ENCODE data around the gene KCTD18.

The KCTD18 gene

DNA sequence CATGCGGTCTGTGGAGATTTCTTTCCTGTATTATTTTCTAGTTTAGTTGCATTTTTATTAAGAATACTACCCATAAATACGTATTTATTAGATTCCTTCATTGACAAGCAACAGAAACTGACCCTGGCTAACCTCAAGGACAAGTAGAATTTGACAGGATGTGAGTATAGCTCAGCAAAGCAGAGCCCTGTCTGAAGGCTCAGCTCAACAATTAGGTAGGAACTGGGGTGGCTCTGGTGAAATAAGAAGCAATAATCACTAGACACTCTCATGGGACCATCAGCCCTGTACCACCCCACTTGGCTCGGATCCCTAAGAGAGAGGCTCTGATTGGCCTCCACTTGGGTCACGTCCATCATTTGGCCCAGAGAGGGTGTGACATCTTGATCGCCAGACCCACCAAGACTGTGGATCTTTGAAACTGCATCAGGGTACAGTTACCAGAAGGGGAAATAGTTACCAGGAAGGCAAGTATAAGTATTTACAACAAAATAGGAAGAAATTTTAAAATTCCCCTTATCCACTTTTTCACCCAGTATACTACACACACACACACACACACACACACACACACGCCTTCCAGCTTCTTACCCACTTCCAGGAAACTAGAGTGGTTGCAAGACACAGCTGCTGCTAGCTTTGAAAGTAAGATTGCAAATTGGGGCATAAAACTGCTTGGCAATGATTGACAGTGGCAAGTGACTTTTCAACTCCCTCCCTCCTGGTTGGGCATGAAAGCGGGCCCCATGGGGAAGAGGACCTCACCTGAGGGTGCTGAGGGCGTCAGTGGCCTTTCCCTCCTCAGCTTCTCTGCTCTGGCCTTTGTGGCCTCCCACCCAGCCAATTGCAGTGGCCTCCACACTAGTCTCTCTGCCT is 41.8 kb downstream of the KCTD18 start:
- Histone ChIP-seq H3K9me3 (ENCODE audit: insufficient read depth, low read depth, low read length) (no peaks in the 10 kb centered on the region), H3K9ac (ENCODE audit: low read depth, low read length) (no peak overlapping the region), H3K4me1 (ENCODE audit: insufficient read depth, low read length) (no peaks in the 10 kb centered on the region; the same call in 1 of the 2 replicates), H3K4me3 (ENCODE audit: low read length) (no peak overlapping the region), H3K36me3 (ENCODE audit: insufficient read depth, low read depth, low read length) (peaks cover 93% of the 10 kb centered on the region), H3K27me3 (ENCODE audit: insufficient read depth, low read length) (no peaks in the 10 kb centered on the region), H3K27ac (ENCODE audit: low read length) (no peak overlapping the region)

DNA sequence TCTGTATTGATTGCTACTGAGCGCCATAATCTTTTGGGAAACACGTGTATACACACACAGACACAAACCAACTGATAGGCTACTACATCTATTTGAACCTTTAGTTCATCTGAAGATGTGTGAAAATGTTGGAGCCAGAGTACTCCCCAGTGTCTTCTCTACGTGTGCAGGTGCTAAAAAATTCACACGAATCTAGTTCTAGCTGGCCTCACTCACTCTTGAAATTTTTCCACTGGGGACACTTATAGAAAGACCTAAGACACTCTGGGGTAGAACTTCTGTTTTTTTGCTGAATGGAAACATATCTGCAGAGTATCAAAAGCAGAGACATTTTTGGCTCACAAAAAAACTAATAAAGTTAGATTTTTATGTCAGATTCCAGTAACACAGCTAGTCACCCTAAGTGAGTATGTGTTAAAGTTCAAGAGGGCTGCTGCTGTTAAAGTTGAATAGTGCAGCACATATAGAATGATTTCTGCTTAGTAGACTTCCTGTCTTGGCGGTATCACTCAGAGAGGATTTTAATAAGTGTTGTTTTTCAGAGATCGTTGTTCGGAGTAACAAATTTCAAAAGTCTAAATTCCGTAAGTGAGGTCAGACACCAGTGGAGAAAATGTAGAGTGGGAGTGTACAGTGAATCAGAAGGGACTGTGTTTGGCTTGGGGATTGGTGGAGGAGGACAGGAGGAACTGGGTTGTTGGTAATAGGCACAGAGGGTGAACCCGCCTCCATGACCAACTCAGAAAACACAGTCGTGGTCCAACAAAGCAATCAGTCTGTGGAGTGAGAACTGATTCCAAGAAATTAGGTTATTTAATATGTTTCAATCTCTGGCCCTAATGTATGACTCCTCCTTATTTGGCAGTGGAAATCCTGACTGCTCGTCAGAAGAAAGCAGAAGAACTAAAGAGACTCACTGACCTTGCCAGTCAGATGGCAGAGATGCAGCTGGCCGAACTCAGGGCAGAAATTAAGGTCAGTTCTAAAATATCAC is 43.1 kb downstream of the KCTD18 start:
- Histone ChIP-seq H3K36me3 (ENCODE audit: insufficient read depth, low read depth, low read length) (peaks cover 91% of the 10 kb centered on the region), H3K4me3 (ENCODE audit: low read length) (no peak overlapping the region), H3K9me3 (ENCODE audit: insufficient read depth, low read depth, low read length) (no peaks in the 10 kb centered on the region), H3K9ac (ENCODE audit: low read depth, low read length) (no peak overlapping the region), H3K4me1 (ENCODE audit: insufficient read depth, low read length) (no peaks in the 10 kb centered on the region; the same call in 1 of the 2 replicates), H3K27ac (ENCODE audit: low read length) (no peak overlapping the region), H3K27me3 (ENCODE audit: insufficient read depth, low read length) (no peaks in the 10 kb centered on the region)

- peaks cover 76% of the 10 kb centered on the region for H3K36me3 ChIP-seq (ENCODE audit: insufficient read depth, low read depth, low read length)
- H3K9me3 ChIP-seq (ENCODE audit: insufficient read depth, low read depth, low read length), result no peaks in the 10 kb centered on the region
- no peak overlapping the region for H3K9ac ChIP-seq (ENCODE audit: low read depth, low read length)
- no peaks in the 10 kb centered on the region for H3K27me3 ChIP-seq (ENCODE audit: insufficient read depth, low read length)
- H3K27ac ChIP-seq (ENCODE audit: low read length), result no peak overlapping the region
- H3K4me3 ChIP-seq (ENCODE audit: low read length), result no peak overlapping the region
- H3K4me1 ChIP-seq (ENCODE audit: insufficient read depth, low read length), result no peaks in the 10 kb centered on the region
Measured at GRCh38 chr2:200463452-200463851, 46.4 kb downstream of the KCTD18 start.

DNA sequence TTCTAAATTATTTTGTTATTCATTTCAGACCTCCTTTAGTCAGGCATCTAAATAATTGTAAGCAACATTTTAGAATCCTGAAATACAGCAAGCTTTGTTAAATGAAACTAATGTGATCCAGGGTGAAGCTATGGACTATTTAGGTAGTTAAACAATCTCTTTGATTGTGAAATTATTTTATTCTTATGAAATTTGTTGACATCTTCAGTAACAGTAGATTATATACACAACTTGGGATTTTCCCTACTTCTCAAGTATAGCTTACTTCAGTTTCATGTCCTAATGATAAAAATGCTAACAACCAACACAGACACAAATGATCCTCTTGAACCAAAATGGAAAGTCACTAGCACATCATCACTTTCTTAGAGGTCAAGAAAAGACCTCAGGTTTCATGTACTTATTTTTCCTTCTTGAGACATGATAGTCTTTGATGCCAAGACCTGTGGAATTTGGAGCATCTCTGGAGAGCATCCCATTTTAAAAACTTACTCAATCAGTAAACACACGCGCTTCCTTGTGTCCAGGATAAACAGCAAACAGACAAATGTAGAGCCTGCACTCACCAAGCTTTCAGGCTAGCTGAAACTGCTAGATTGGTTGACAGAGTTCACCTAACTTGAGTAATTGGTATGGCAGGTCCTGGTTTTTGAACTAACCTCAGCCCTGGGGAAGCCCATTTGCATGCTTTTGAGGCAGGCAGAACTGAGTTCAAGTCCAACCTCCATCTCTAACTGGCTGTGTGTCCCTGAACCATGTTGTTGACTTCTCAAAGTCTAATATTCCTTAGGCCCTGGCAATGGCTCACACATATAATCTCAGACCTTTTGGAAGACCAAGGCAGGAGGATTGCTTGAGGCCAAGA is 47.8 kb downstream of the KCTD18 start:
- Histone ChIP-seq H3K4me3 (ENCODE audit: low read length) (no peak overlapping the region), H3K9me3 (ENCODE audit: insufficient read depth, low read depth, low read length) (no peaks in the 10 kb centered on the region), H3K36me3 (ENCODE audit: insufficient read depth, low read depth, low read length) (peaks cover 72% of the 10 kb centered on the region), H3K9ac (ENCODE audit: low read depth, low read length) (no peak overlapping the region), H3K27ac (ENCODE audit: low read length) (no peak overlapping the region), H3K4me1 (ENCODE audit: insufficient read depth, low read length) (no peaks in the 10 kb centered on the region), H3K27me3 (ENCODE audit: insufficient read depth, low read length) (no peaks in the 10 kb centered on the region)

- Histone ChIP-seq H3K27ac (ENCODE audit: low read length) (no peak overlapping the region), H3K4me1 (ENCODE audit: insufficient read depth, low read length) (no peaks in the 10 kb centered on the region), H3K9me3 (ENCODE audit: insufficient read depth, low read depth, low read length) (no peaks in the 10 kb centered on the region), H3K9ac (ENCODE audit: low read depth, low read length) (no peak overlapping the region), H3K4me3 (ENCODE audit: low read length) (no peak overlapping the region), H3K36me3 (ENCODE audit: insufficient read depth, low read depth, low read length) (peaks cover 70% of the 10 kb centered on the region), H3K27me3 (ENCODE audit: insufficient read depth, low read length) (no peaks in the 10 kb centered on the region)
Measured at GRCh38 chr2:200459101-200459500, 50.8 kb downstream of the KCTD18 start.

GRCh38 chr2:200456567-200456966 is 53.3 kb downstream of the KCTD18 start:
- H3K4me1 ChIP-seq (ENCODE audit: insufficient read depth, low read length), result 0 out of 2 replicates have a peak, but pooled peaks cover 3% of the 10 kb centered on the region
- H3K9ac ChIP-seq (ENCODE audit: low read depth, low read length), result no peak overlapping the region
- H3K9me3 ChIP-seq (ENCODE audit: insufficient read depth, low read depth, low read length), result no peaks in the 10 kb centered on the region
- peaks cover 50% of the 10 kb centered on the region for H3K36me3 ChIP-seq (ENCODE audit: insufficient read depth, low read depth, low read length)
- H3K4me3 ChIP-seq (ENCODE audit: low read length), result no peak overlapping the region
- no peaks in the 10 kb centered on the region for H3K27me3 ChIP-seq (ENCODE audit: insufficient read depth, low read length)
- H3K27ac ChIP-seq (ENCODE audit: low read length), result no peak overlapping the region

- no peak overlapping the region for H3K9ac ChIP-seq (ENCODE audit: low read depth, low read length)
- no peaks in the 10 kb centered on the region for H3K9me3 ChIP-seq (ENCODE audit: insufficient read depth, low read depth, low read length)
- no peaks in the 10 kb centered on the region for H3K27me3 ChIP-seq (ENCODE audit: insufficient read depth, low read length)
- peaks cover 49% of the 10 kb centered on the region for H3K36me3 ChIP-seq (ENCODE audit: insufficient read depth, low read depth, low read length)
- no peak overlapping the region for H3K4me3 ChIP-seq (ENCODE audit: low read length)
- H3K4me1 ChIP-seq (ENCODE audit: insufficient read depth, low read length), result 0 out of 2 replicates have a peak, but pooled peaks cover 3% of the 10 kb centered on the region
- H3K27ac ChIP-seq (ENCODE audit: low read length), result no peak overlapping the region
Measured at GRCh38 chr2:200455958-200456421, 53.9 kb downstream of the KCTD18 start.

- H3K4me1 ChIP-seq (ENCODE audit: insufficient read depth, low read length), result 0 out of 2 replicates have a peak, but pooled peaks cover 3% of the 10 kb centered on the region
- peaks cover 55% of the 10 kb centered on the region for H3K36me3 ChIP-seq (ENCODE audit: insufficient read depth, low read depth, low read length)
- H3K4me3 ChIP-seq (ENCODE audit: low read length), result no peak overlapping the region
- no peaks in the 10 kb centered on the region for H3K9me3 ChIP-seq (ENCODE audit: insufficient read depth, low read depth, low read length)
- H3K27me3 ChIP-seq (ENCODE audit: insufficient read depth, low read length), result no peaks in the 10 kb centered on the region
- H3K9ac ChIP-seq (ENCODE audit: low read depth, low read length), result no peak overlapping the region
- no peak overlapping the region for H3K27ac ChIP-seq (ENCODE audit: low read length)
Measured at GRCh38 chr2:200454927-200455801, 54.7 kb downstream of the KCTD18 start.

- Histone ChIP-seq H3K36me3 (ENCODE audit: insufficient read depth, low read depth, low read length) (peaks cover 55% of the 10 kb centered on the region), H3K9ac (ENCODE audit: low read depth, low read length) (no peak overlapping the region), H3K27ac (ENCODE audit: low read length) (no peak overlapping the region), H3K4me3 (ENCODE audit: low read length) (no peak overlapping the region), H3K9me3 (ENCODE audit: insufficient read depth, low read depth, low read length) (no peaks in the 10 kb centered on the region), H3K27me3 (ENCODE audit: insufficient read depth, low read length) (no peaks in the 10 kb centered on the region), H3K4me1 (ENCODE audit: insufficient read depth, low read length) (0 out of 2 replicates have a peak, but pooled peaks cover 3% of the 10 kb centered on the region)
Measured at GRCh38 chr2:200453853-200454534, 55.9 kb downstream of the KCTD18 start.
